Parathyroid adenoma (tissue), 2 donors: Measurements from ENCODE around the gene MRPL4.

Experiments used
- H2AFZ ChIP-seq: fragments of 300-600 bp; sonication (generic); one replicate; pipeline ENCODE4 v1.7.0; 2017; ENCODE audit warnings: antibody characterized with exemption, mild to moderate bottlenecking
- H3K27ac ChIP-seq: fragments of 300-600 bp; sonication (generic); one replicate; pipeline ENCODE4 v1.7.0; 2017
- H3K27me3 ChIP-seq: fragments of 300-600 bp; sonication (generic); one replicate; pipeline ENCODE4 v1.7.0; 2017; ENCODE audit warnings: low read length; ENCODE audit not compliant: control insufficient read depth, insufficient read depth
- H3K36me3 ChIP-seq: fragments of 300-600 bp; sonication (generic); one replicate; pipeline ENCODE4 v1.7.0; 2017; ENCODE audit warnings: low read length; ENCODE audit not compliant: control insufficient read depth, insufficient read depth
- H3K4me1 ChIP-seq: fragments of 300-600 bp; sonication (generic); one replicate; pipeline ENCODE4 v1.7.0; 2017; ENCODE audit warnings: control low read depth
- H3K4me2 ChIP-seq: fragments of 300-600 bp; sonication (generic); one replicate; pipeline ENCODE4 v1.7.0; 2017; ENCODE audit warnings: low read length
- H3K4me3 ChIP-seq: fragments of 300-600 bp; sonication (generic); one replicate; pipeline ENCODE4 v1.7.0; 2017; ENCODE audit warnings: low read depth, low read length
- H3K79me2 ChIP-seq: fragments of 300-600 bp; sonication (generic); one replicate; pipeline ENCODE4 v1.7.0; 2017; ENCODE audit warnings: control low read depth
- H3K9ac ChIP-seq: fragments of 300-600 bp; sonication (generic); one replicate; pipeline ENCODE4 v1.7.0; 2017; ENCODE audit warnings: mild to moderate bottlenecking
- H3K9me3 ChIP-seq: fragments of 300-600 bp; sonication (generic); one replicate; pipeline ENCODE4 v1.7.0; 2017; ENCODE audit warnings: low read length; ENCODE audit not compliant: control insufficient read depth
- TF ChIP-seq, protein P1 (sequence below): fragments of 300-600 bp; sonication (generic); IDR thresholded peaks from one replicate; pipeline ENCODE4 v1.7.0; 2017; ENCODE audit warnings: antibody characterized with exemption, mild to moderate bottlenecking
- donor health status: primary hyperparathyroidism.

The MRPL4 gene

DNA sequence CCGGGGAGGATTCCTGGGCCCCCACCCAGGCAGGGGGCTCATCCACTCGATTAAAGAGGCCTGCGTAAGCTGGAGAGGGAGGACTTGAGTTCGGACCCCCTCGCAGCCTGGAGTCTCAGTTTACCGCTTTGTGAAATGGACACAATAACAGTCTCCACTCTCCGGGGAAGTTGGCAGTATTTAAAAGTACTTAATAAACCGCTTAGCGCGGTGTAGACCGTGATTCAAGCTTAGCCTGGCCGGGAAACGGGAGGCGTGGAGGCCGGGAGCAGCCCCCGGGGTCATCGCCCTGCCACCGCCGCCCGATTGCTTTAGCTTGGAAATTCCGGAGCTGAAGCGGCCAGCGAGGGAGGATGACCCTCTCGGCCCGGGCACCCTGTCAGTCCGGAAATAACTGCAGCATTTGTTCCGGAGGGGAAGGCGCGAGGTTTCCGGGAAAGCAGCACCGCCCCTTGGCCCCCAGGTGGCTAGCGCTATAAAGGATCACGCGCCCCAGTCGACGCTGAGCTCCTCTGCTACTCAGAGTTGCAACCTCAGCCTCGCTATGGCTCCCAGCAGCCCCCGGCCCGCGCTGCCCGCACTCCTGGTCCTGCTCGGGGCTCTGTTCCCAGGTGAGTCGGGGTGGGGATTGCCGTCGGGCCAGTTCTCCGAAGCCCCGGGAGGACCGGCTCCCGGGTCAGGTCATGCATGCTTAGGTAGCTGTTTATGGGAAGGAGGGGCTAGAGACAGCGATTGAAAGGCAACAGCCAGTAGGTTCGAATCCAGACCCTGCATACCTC, 18.8 kb downstream of the MRPL4 start, which contains the start of gene ICAM1:
Gene ICAM1 (plus strand): TSS at position 505 of the 779 bp plus-strand sequence. CDS start 40 bp downstream, at position 545.
- Histone ChIP-seq H3K4me3 (peak within 1 kb of the TSS; percentile 34), H3K4me2 (peak within 1 kb of the TSS; percentile 71), H3K27ac (peak within 1 kb of the TSS; percentile 68), H3K4me1 (no peaks in the 10 kb centered on the region), H3K9ac (no peak within 1 kb of the TSS), H3K27me3 (no peaks in the 10 kb centered on the region), H3K36me3 (no peaks in the 10 kb centered on the region), H2AFZ (peak within 1 kb of the TSS; percentile 55), H3K9me3 (no peaks in the 10 kb centered on the region), H3K79me2 (no peaks in the 10 kb centered on the region)
- TF ChIP-seq, protein P1, sequence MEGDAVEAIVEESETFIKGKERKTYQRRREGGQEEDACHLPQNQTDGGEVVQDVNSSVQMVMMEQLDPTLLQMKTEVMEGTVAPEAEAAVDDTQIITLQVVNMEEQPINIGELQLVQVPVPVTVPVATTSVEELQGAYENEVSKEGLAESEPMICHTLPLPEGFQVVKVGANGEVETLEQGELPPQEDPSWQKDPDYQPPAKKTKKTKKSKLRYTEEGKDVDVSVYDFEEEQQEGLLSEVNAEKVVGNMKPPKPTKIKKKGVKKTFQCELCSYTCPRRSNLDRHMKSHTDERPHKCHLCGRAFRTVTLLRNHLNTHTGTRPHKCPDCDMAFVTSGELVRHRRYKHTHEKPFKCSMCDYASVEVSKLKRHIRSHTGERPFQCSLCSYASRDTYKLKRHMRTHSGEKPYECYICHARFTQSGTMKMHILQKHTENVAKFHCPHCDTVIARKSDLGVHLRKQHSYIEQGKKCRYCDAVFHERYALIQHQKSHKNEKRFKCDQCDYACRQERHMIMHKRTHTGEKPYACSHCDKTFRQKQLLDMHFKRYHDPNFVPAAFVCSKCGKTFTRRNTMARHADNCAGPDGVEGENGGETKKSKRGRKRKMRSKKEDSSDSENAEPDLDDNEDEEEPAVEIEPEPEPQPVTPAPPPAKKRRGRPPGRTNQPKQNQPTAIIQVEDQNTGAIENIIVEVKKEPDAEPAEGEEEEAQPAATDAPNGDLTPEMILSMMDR: no peak

DNA sequence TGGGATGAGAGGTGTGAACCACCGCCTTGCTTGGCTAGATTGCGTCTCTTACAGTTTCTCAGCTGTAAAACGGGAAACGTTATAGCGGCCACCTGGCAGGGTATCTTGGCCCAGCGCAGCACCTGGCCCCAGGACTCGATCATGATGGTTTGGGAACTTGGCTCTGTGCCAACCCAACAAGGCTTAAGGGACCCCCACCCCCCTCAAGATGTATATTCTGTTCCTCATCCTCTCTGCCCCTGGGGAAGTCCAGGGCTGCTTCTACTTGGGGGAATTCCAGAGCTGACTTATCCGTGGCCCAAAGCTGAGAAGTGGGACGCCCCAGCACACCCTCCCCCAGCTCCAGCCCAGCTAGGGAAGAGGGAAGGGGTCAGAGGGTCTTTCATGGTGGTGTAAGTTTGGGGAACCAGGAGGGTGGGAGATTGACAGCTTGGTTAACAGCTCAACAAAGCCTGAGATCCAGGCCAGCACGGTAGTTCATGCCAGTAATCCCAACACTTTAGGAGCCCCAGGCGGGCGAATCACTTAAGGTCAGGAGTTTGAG, 19.6 kb downstream of the MRPL4 start:
- Histone ChIP-seq H3K79me2 (no peaks in the 10 kb centered on the region), H2AFZ (no peak overlapping the region), H3K9me3 (no peaks in the 10 kb centered on the region), H3K27me3 (no peaks in the 10 kb centered on the region), H3K4me2 (peak overlapping the region; percentile 71), H3K9ac (no peak overlapping the region), H3K36me3 (no peaks in the 10 kb centered on the region), H3K4me1 (no peaks in the 10 kb centered on the region), H3K4me3 (peak overlapping the region; percentile 34), H3K27ac (peak overlapping the region; percentile 68)
- TF ChIP-seq, protein P1: no peak

DNA sequence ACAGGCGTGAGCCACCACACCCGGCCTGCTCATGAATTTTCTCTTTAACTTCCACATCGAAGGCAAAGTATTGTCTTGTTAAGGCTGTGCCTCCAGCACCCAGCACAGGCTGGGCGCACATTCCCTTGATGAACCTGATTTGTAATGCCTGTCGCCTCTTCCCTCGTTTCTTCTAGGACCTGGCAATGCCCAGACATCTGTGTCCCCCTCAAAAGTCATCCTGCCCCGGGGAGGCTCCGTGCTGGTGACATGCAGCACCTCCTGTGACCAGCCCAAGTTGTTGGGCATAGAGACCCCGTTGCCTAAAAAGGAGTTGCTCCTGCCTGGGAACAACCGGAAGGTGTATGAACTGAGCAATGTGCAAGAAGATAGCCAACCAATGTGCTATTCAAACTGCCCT, 22.6 kb downstream of the MRPL4 start:
- Histone ChIP-seq H3K9me3 (no peaks in the 10 kb centered on the region), H2AFZ (no peak overlapping the region), H3K4me2 (no peak overlapping the region), H3K27ac (no peak overlapping the region), H3K79me2 (no peaks in the 10 kb centered on the region), H3K4me3 (no peak overlapping the region), H3K9ac (no peak overlapping the region), H3K36me3 (no peaks in the 10 kb centered on the region), H3K4me1 (no peaks in the 10 kb centered on the region), H3K27me3 (no peaks in the 10 kb centered on the region)
- TF ChIP-seq, protein P1: no peak

DNA sequence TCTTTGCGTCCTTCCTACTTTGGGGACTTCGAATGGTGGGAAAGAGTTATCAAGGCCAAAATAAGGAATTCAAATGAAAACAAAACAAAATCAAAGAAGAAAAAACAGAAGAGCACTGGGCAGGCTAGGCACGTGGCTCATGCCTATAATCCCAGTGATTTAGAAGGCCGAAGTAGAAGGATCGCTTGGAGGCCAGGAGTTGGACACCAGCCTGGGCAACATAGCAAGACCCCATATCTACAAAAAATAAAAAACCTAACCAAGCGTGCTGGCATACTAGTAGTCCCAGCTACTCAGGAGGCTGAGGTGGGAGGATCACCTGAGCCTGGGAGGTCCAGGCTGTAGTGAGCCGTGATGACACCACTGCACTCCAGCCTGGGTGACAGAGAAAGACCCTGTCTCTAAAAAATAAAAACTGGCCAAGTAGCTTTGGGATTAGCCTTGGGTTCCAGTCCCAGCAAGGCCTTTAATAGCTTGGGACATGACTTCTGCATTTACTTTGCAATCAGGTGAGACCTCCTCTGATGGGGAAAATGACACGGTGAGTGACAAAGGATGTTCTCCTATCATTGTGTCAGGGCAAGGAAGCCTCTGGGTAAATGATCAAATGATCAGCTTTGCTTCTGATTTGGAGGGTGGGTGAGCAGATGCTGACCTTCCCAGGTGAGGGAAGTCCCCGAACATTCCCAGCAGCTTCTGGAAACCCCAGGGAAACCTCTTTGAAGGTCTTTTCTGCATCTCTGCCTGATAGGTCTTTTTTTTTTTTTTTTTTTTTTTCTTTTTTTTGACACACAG, 26.0 kb downstream of the MRPL4 start:
- no peak overlapping the region for H3K4me2 ChIP-seq
- H3K9me3 ChIP-seq: no peaks in the 10 kb centered on the region
- H3K36me3 ChIP-seq: no peaks in the 10 kb centered on the region
- H3K27me3 ChIP-seq: no peaks in the 10 kb centered on the region
- H3K9ac ChIP-seq: no peak overlapping the region
- TF ChIP-seq, protein P1: no peak
- no peaks in the 10 kb centered on the region for H3K79me2 ChIP-seq
- no peak overlapping the region for H2AFZ ChIP-seq
- no peak overlapping the region for H3K4me3 ChIP-seq
- no peaks in the 10 kb centered on the region for H3K4me1 ChIP-seq
- H3K27ac ChIP-seq: no peak overlapping the region
